Fibroblast of lung (primary cell): Measurements from ENCODE around the gene TFAM. TPM values are rescaled to one million over a fixed set of nuclear protein-coding genes. Genes with fewer than 3 reads are reported as not detected.

Source experiments
- DNase-seq, 2 donors: peaks; one replicate each; pipeline versions ENCODE4 v3.0.0 to v3.0.0-alpha.2; 2010; ENCODE audit warnings: low read depth in 2 of 2
- H2AFZ ChIP-seq: 2 replicates; pipeline ENCODE4 v1.5.1; 2012; ENCODE audit warnings: low read length, control low read depth, inconsistent platforms
- H3K27ac ChIP-seq: 2 replicates; pipeline ENCODE4 v1.5.1; 2011; ENCODE audit warnings: low read length, control low read depth; ENCODE audit not compliant: insufficient read depth
- H3K27me3 ChIP-seq: 2 replicates; pipeline ENCODE4 v1.5.1; 2011; ENCODE audit warnings: mild to moderate bottlenecking, low read length; ENCODE audit not compliant: control insufficient read depth, insufficient read depth
- H3K36me3 ChIP-seq: 2 replicates; pipeline ENCODE4 v1.5.1; 2011; ENCODE audit warnings: low read length; ENCODE audit not compliant: control insufficient read depth, insufficient read depth
- H3K4me1 ChIP-seq: 2 replicates; pipeline ENCODE4 v1.5.1; 2011; ENCODE audit warnings: low read length; ENCODE audit not compliant: control insufficient read depth, insufficient read depth; ENCODE audit errors: extremely low read depth
- H3K4me2 ChIP-seq: 2 replicates; pipeline ENCODE4 v1.5.1; 2011; ENCODE audit warnings: low read length, control low read depth; ENCODE audit not compliant: insufficient read depth; ENCODE audit errors: extremely low read depth
- H3K4me3 ChIP-seq, 4 experiments: fragments of 200-600 bp in 1 of 4; sonication (generic) in 1 of 4; replicated peaks in 1 of 4; 2 replicates each; pipeline ENCODE4 v1.5.1; 2011 to 2016; ENCODE audit warnings: low read length in 4 of 4, low read depth in 3 of 4, mild to moderate bottlenecking in 3 of 4, control low read depth in 2 of 4, inconsistent platforms in 1 of 4, mixed read lengths in 1 of 4; ENCODE audit not compliant: insufficient read depth in 1 of 4; ENCODE audit errors: control extremely low read depth in 1 of 4
- H3K79me2 ChIP-seq: 2 replicates; pipeline ENCODE4 v1.5.1; 2012; ENCODE audit warnings: mild to moderate bottlenecking, low read length, inconsistent platforms; ENCODE audit not compliant: control insufficient read depth, insufficient read depth
- H3K9ac ChIP-seq: 2 replicates; pipeline ENCODE4 v1.5.1; 2011; ENCODE audit warnings: mild to moderate bottlenecking, low read length, control low read depth; ENCODE audit not compliant: insufficient read depth
- H3K9me3 ChIP-seq: 2 replicates; pipeline ENCODE4 v1.5.1; 2012; ENCODE audit warnings: low read depth, low read length; ENCODE audit not compliant: control insufficient read depth, insufficient read depth
- H4K20me1 ChIP-seq: 2 replicates; pipeline ENCODE4 v1.5.1; 2011; ENCODE audit warnings: low read length; ENCODE audit not compliant: control insufficient read depth, insufficient read depth; ENCODE audit errors: extremely low read depth
- CTCF ChIP-seq, 2 donors: IDR thresholded peaks in 1 of 2; conservative IDR thresholded peaks in 1 of 2; 1 replicate in 1 of 2; 2 replicates in 1 of 2; pipeline ENCODE4 v1.5.1; 2011 to 2012; ENCODE audit warnings: low read length in 2 of 2, control low read depth in 1 of 2, inconsistent platforms in 1 of 2, low read depth in 1 of 2, mild to moderate bottlenecking in 1 of 2
- EZH2 ChIP-seq: IDR thresholded peaks from 2 replicates; pipeline ENCODE4 v1.5.1; 2012; ENCODE audit warnings: low read length, control low read depth, mild to moderate bottlenecking; ENCODE audit errors: missing control alignments
- polyA plus RNA-seq, 2 donors: library from polyadenylated mRNA; depleted of rRNA in 1 of 2; stranded (reverse) in 1 of 2; unstranded in 1 of 2; fragments of >200 nt; gene quantifications; 2 replicates each; pipeline ENCODE4 v1.2.1, GENCODE V29; 2011 to 2012; ENCODE audit warnings: missing spikeins in 1 of 2
- total RNA-seq: library from RNA; depleted of rRNA; stranded (reverse); fragments of >200 nt; gene quantifications from 2 replicates; pipeline ENCODE4 v1.2.1, GENCODE V29; 2014

TFAM gene
- total and polyA plus RNA-seq, 2 donors (not counting 1 experiment from before 2014, with no cell fraction given), result 14.9 to 21.1 TPM

- no peaks in the 10 kb centered on the region for H3K9me3 ChIP-seq
- H3K9ac ChIP-seq, result no peak overlapping the region
- no peak overlapping the region for H3K4me2 ChIP-seq
- no peak overlapping the region for H3K4me3 ChIP-seq
- no peak for DNase-seq
- TF ChIP-seq EZH2 (no peak), CTCF (conservative IDR thresholded peaks at IDR 0.05 in 1 of 2, IDR thresholded peaks at IDR 0.05 in 1 of 2; ENCODE audit: low read depth in 1 of 2, low read length in 2 of 2) (no peak)
- H3K79me2 ChIP-seq, result peaks cover 1% of the 10 kb centered on the region
- no peak overlapping the region for H3K27ac ChIP-seq
- no peaks in the 10 kb centered on the region for H4K20me1 ChIP-seq
- no peak overlapping the region for H2AFZ ChIP-seq
- H3K27me3 ChIP-seq, result no peaks in the 10 kb centered on the region
- H3K4me1 ChIP-seq, result no peaks in the 10 kb centered on the region
- peaks cover 2% of the 10 kb centered on the region for H3K36me3 ChIP-seq
These were observed 9.3 kb downstream of the TFAM start for GRCh38 chr10:58394471-58394870.

GRCh38 chr10:58396057-58396456 is 10.8 kb downstream of the TFAM start:
- Histone ChIP-seq H3K27ac (no peak overlapping the region), H3K79me2 (no peaks in the 10 kb centered on the region), H3K27me3 (no peaks in the 10 kb centered on the region), H3K4me1 (no peaks in the 10 kb centered on the region), H3K36me3 (no peaks in the 10 kb centered on the region), H4K20me1 (no peaks in the 10 kb centered on the region), H3K9ac (no peak overlapping the region), H3K9me3 (no peaks in the 10 kb centered on the region), H3K4me3 (no peak overlapping the region), H3K4me2 (no peak overlapping the region), H2AFZ (no peak overlapping the region)
- DNase-seq, result no peak
- TF ChIP-seq EZH2, result no peak
- TF ChIP-seq CTCF (conservative IDR thresholded peaks at IDR 0.05 in 1 of 2, IDR thresholded peaks at IDR 0.05 in 1 of 2; ENCODE audit: low read depth in 1 of 2, low read length in 2 of 2), result no peak

- H3K9ac ChIP-seq, result no peak overlapping the region
- no peak overlapping the region for H3K27ac ChIP-seq
- no peaks in the 10 kb centered on the region for H4K20me1 ChIP-seq
- no peak overlapping the region for H3K4me3 ChIP-seq
- no peaks in the 10 kb centered on the region for H3K36me3 ChIP-seq
- H3K4me1 ChIP-seq, result no peaks in the 10 kb centered on the region
- H3K4me2 ChIP-seq, result no peak overlapping the region
- no peaks in the 10 kb centered on the region for H3K9me3 ChIP-seq
- H3K79me2 ChIP-seq, result no peaks in the 10 kb centered on the region
- no peak overlapping the region for H2AFZ ChIP-seq
- no peaks in the 10 kb centered on the region for H3K27me3 ChIP-seq
- no peak for DNase-seq
- TF ChIP-seq EZH2, result no peak
- TF ChIP-seq CTCF (conservative IDR thresholded peaks at IDR 0.05 in 1 of 2, IDR thresholded peaks at IDR 0.05 in 1 of 2; ENCODE audit: low read depth in 1 of 2, low read length in 2 of 2), result no peak
These were observed 12.6 kb downstream of the TFAM start for GRCh38 chr10:58397830-58398229.
